B cell (primary cell): Measurements from ENCODE around the gene SLC10A6. TPM values are rescaled to one million over a fixed set of nuclear protein-coding genes. Genes with fewer than 3 reads are reported as not detected.

ENCODE experiments used
- ATAC-seq: fragments of 200-7000 bp; cut with Tn5 transposase; one replicate; pipeline ENCODE4 v1.10.0; 2021; ENCODE audit warnings: low read depth, mild to moderate bottlenecking, moderate number of reproducible peaks, moderate library complexity
- CTCF ChIA-PET: fragments of 350-600 bp; sonication (Branson Sonifier 250); formaldehyde crosslinking; loops from one replicate; lab custom pipeline; 2021; ENCODE audit warnings: antibody characterized with exemption, inconsistent platforms; lab: Charles Lee
- POLR2A ChIA-PET: fragments of 350-600 bp; sonication (Branson Sonifier 250); formaldehyde crosslinking; loops from one replicate; lab custom pipeline; 2021; ENCODE audit warnings: antibody characterized with exemption; lab: Charles Lee
- DNase-seq: peaks from one replicate; pipeline ENCODE4 v3.0.0; 2013
- H2AFZ ChIP-seq: 2 replicates; pipeline ENCODE4 v1.6.1; 2012; ENCODE audit warnings: mild to moderate bottlenecking, low read depth, low read length; ENCODE audit not compliant: insufficient read depth, poor library complexity, severe bottlenecking
- H3K27ac ChIP-seq, 2 donors: 1 replicate in 1 of 2; 2 replicates in 1 of 2; pipeline ENCODE4 v1.5.1; 2012 to 2013; ENCODE audit warnings: low read length in 2 of 2, mild to moderate bottlenecking in 2 of 2, moderate library complexity in 1 of 2
- H3K27me3 ChIP-seq, 4 experiments: fragments of 200-600 bp in 1 of 4; sonication (generic) in 1 of 4; replicated peaks in 1 of 4; 1 replicate in 2 of 4; 2 replicates in 2 of 4; pipeline versions ENCODE4 v1.6.1 to v1.7.0; 2013 to 2016; ENCODE audit warnings: low read length in 3 of 4, mild to moderate bottlenecking in 2 of 4, mixed read lengths in 1 of 4, moderate library complexity in 1 of 4; ENCODE audit not compliant: insufficient read depth in 4 of 4, control insufficient read depth in 3 of 4; ENCODE audit errors: control extremely low read depth in 1 of 4
- H3K36me3 ChIP-seq, 2 experiments: replicated peaks in 1 of 2; 1 replicate in 1 of 2; 2 replicates in 1 of 2; pipeline versions ENCODE4 v1.6.1 to v1.7.1; 2013; ENCODE audit warnings: low read length in 1 of 2; ENCODE audit not compliant: insufficient read depth in 2 of 2, control insufficient read depth in 1 of 2; ENCODE audit errors: control extremely low read depth in 1 of 2, extremely low read depth in 1 of 2
- H3K4me1 ChIP-seq, 2 donors: fragments of 200-600 bp in 1 of 2; sonication (generic) in 1 of 2; 1 replicate in 1 of 2; 2 replicates in 1 of 2; pipeline versions ENCODE4 v1.5.1 to v1.6.1; 2013 to 2017; ENCODE audit warnings: low read length in 2 of 2; ENCODE audit not compliant: control insufficient read depth in 2 of 2, insufficient read depth in 2 of 2
- H3K4me2 ChIP-seq: replicated peaks from 2 replicates; pipeline ENCODE3; 2012; ENCODE audit warnings: mild to moderate bottlenecking, low read depth, low read length; ENCODE audit not compliant: poor library complexity, severe bottlenecking
- H3K4me3 ChIP-seq, 5 experiments: fragments of 200-600 bp in 1 of 5; sonication (generic) in 1 of 5; 1 replicate in 3 of 5; 2 replicates in 2 of 5; pipeline versions ENCODE4 v1.5.1 to v1.7.0; 2011 to 2016; ENCODE audit warnings: low read length in 4 of 5, mild to moderate bottlenecking in 4 of 5, low read depth in 2 of 5, control low read depth in 1 of 5, moderate library complexity in 1 of 5; ENCODE audit not compliant: insufficient read depth in 1 of 5; ENCODE audit errors: control extremely low read depth in 1 of 5, extremely low read depth in 1 of 5
- H3K79me2 ChIP-seq: fragments of 200-600 bp; sonication (generic); one replicate; pipeline ENCODE4 v1.6.0; 2016; ENCODE audit warnings: low read length; ENCODE audit not compliant: control insufficient read depth, insufficient read depth
- H3K9ac ChIP-seq: fragments of 200-600 bp; sonication (generic); 2 replicates; pipeline ENCODE4 v1.6.1; 2017; ENCODE audit warnings: mild to moderate bottlenecking, low read length, moderate library complexity
- H3K9me3 ChIP-seq, 3 donors: one replicate each; pipeline versions ENCODE4 v1.6.1 to v1.7.1; 2013; ENCODE audit warnings: low read length in 2 of 3; ENCODE audit not compliant: control insufficient read depth in 2 of 3, insufficient read depth in 1 of 3; ENCODE audit errors: control extremely low read depth in 1 of 3
- H4K20me1 ChIP-seq: 2 replicates; pipeline ENCODE4 v1.6.0; 2012; ENCODE audit warnings: mild to moderate bottlenecking, low read length; ENCODE audit not compliant: insufficient read depth, control insufficient read depth, poor library complexity, severe bottlenecking
- H3K27ac Mint-ChIP-seq: one replicate; pipeline ENCODE4 v1.8.0; 2021; ENCODE audit warnings: mixed read lengths
- H3K27me3 Mint-ChIP-seq: one replicate; pipeline ENCODE4 v1.8.0; 2021; ENCODE audit warnings: mixed read lengths
- H3K4me1 Mint-ChIP-seq: one replicate; pipeline ENCODE4 v1.8.0; 2021; ENCODE audit warnings: mixed read lengths
- H3K4me3 Mint-ChIP-seq: one replicate; pipeline ENCODE4 v1.8.0; 2021; ENCODE audit warnings: mixed read lengths
- H3K9me3 Mint-ChIP-seq: one replicate; pipeline ENCODE4 v1.8.0; 2022; ENCODE audit warnings: mixed read lengths; ENCODE audit not compliant: insufficient read depth
- CTCF ChIP-seq: fragments of 200-600 bp; IDR thresholded peaks from one replicate; pipeline ENCODE4 v1.8.0; 2022; ENCODE audit warnings: antibody characterized with exemption, mild to moderate bottlenecking
- EZH2 ChIP-seq: IDR thresholded peaks from 2 replicates; pipeline ENCODE4 v1.6.1; 2012; ENCODE audit warnings: borderline replicate concordance, low read depth, mild to moderate bottlenecking, moderate library complexity, low read length; ENCODE audit not compliant: insufficient read depth, poor library complexity, severe bottlenecking
- whole genome bisulfite sequencing: methylation state at CpG from one replicate; pipeline ENCODE4 v1.1.5; 2013; ENCODE audit warnings: missing lambda C conversion rate; ENCODE audit not compliant: insufficient coverage; 5-methylcytosine and 5-hydroxymethylcytosine counted together
- intact Hi-C: fragments of 100-400 bp; cut with micrococcal nuclease; formaldehyde crosslinking; loops from one replicate; pipeline ENCODE4 v1.10.0; 2022
- polyA plus RNA-seq: library from polyadenylated mRNA; depleted of rRNA; stranded (reverse); fragments of >200 nt; gene quantifications from 2 replicates; pipeline ENCODE4 v1.2.3, GENCODE V29; 2012
- total RNA-seq, 2 donors: library from RNA; stranded (reverse); fragments of 120-200 nt in 1 of 2; gene quantifications; 1 replicate in 1 of 2; 2 replicates in 1 of 2; pipeline versions ENCODE4 v1.2.3 to v1.2.4, GENCODE V29; 2013 to 2022

The SLC10A6 gene
- total and polyA plus RNA-seq, 2 donors (not counting 1 experiment from before 2014, with no cell fraction given): not detected

GRCh38 chr4:86819561-86819960 is 29.6 kb downstream of the SLC10A6 start:
- no peak overlapping the region for H3K27ac Mint-ChIP-seq
- 81% methylated on average over 3 of the region's 7 CpGs for WGBS

GRCh38 chr4:86818841-86819240 is 30.3 kb downstream of the SLC10A6 start:
- ATAC-seq (no peak), DNase-seq (no peak)
- H3K4me1 Mint-ChIP-seq: no peaks in the 10 kb centered on the region
- no peak for TF ChIP-seq CTCF
- no peak for TF ChIP-seq EZH2
- Histone ChIP-seq H2AFZ (no peak overlapping the region), H4K20me1 (no peaks in the 10 kb centered on the region), H3K27me3 (no peaks in the 10 kb centered on the region), H3K36me3 (no peaks in the 10 kb centered on the region), H3K79me2 (no peaks in the 10 kb centered on the region), H3K4me2 (no peak overlapping the region), H3K9ac (no peak overlapping the region), H3K4me1 (no peaks in the 10 kb centered on the region), H3K27ac (no peak overlapping the region), H3K9me3 (peaks cover 0 to 8% (median 5%) of the 10 kb centered on the region in 3 donors), H3K4me3 (no peak overlapping the region)
- no peaks in the 10 kb centered on the region for H3K27me3 Mint-ChIP-seq
- intact Hi-C loops: no loop called here
- no peak overlapping the region for H3K4me3 Mint-ChIP-seq
- WGBS: 89% methylated on average over 1 of the region's 3 CpGs
- no peak overlapping the region for H3K27ac Mint-ChIP-seq
- POLR2A ChIA-PET: no interaction called here
- peaks cover 8% of the 10 kb centered on the region for H3K9me3 Mint-ChIP-seq
- CTCF ChIA-PET: no interaction called here

More at GRCh38 chr4:86819561-86819960, 29.6 kb downstream of the SLC10A6 start:
- Histone ChIP-seq H3K79me2 (no peaks in the 10 kb centered on the region), H3K27me3 (no peaks in the 10 kb centered on the region), H3K4me1 (no peaks in the 10 kb centered on the region), H4K20me1 (no peaks in the 10 kb centered on the region), H3K27ac (no peak overlapping the region), H2AFZ (no peak overlapping the region), H3K36me3 (no peaks in the 10 kb centered on the region), H3K9ac (no peak overlapping the region), H3K9me3 (peaks cover 0 to 8% (median 5%) of the 10 kb centered on the region in 3 donors), H3K4me2 (no peak overlapping the region), H3K4me3 (no peak overlapping the region)
- ATAC-seq (no peak), DNase-seq (no peak)
- intact Hi-C loops: no loop called here
- CTCF ChIA-PET: no interaction called here
- H3K27me3 Mint-ChIP-seq: no peaks in the 10 kb centered on the region
- H3K9me3 Mint-ChIP-seq: peaks cover 8% of the 10 kb centered on the region
- no peaks in the 10 kb centered on the region for H3K4me1 Mint-ChIP-seq
- TF ChIP-seq CTCF: no peak
- TF ChIP-seq EZH2: no peak
- no peak overlapping the region for H3K4me3 Mint-ChIP-seq
- POLR2A ChIA-PET: no interaction called here
